Activated CD4-positive, CD25-positive, alpha-beta regulatory T cell treated with anti-CD3 and anti-CD28 coated beads, Interleukin-2, amount 50 U/mL, for 24 hours (primary cell): ENCODE results near the gene RABGGTA.

Experiments used
- ATAC-seq, 2 donors: fragments of 150-1000 bp; cut with Tn5 transposase; one replicate each; pipeline ENCODE4 v1.10.0; 2021; ENCODE audit warnings: mild to moderate bottlenecking in 1 of 2, moderate library complexity in 1 of 2

RABGGTA gene

DNA sequence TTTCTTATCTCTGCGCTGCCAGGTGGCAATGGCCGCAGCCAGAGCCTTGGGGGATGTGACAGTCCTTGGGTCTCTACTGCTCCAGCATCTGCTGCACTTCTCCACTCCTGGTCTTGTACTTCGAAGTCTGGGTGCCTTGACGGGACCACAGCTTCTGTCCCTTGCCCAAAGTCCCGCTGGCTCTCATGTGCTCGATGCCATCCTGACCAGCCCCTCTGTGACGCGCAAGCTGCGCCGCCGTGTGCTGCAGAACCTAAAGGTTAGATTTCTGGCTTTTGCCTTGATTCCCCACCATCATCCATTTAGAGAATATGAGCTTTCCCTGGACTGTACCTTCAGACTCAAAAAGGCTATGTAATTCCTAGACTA lies 32.6 kb upstream of the RABGGTA start:
- no peak for ATAC-seq

DNA sequence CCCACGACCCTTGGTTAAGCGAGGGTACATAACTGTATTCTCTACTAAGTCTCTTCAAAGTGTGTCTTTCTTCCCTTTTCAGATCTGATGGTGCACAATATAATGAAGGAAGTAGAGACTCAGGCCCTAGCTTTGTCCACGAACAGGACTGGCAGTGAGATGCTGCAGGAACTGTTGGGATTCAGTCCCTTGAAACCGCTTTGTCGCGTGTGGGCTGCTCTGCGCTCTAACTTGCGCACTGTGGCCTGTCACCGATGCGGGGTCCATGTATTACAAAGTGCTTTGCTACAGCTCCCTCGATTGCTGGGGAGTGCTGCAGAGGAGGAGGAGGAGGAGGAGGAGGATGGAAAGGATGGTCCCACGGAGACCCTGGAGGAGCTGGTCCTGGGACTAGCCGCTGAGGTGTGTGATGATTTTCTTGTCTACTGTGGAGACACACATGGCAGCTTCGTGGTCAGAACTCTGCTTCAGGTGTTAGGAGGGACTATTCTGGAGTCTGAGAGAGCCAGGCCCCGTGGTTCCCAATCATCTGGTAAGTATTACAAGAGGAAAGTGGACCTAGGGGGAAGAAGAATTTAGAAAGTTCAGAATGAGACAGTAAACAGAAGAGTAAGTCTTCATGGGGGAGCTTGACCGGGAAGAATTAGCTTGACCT lies 29.1 kb upstream of the RABGGTA start:
- no peak for ATAC-seq

DNA sequence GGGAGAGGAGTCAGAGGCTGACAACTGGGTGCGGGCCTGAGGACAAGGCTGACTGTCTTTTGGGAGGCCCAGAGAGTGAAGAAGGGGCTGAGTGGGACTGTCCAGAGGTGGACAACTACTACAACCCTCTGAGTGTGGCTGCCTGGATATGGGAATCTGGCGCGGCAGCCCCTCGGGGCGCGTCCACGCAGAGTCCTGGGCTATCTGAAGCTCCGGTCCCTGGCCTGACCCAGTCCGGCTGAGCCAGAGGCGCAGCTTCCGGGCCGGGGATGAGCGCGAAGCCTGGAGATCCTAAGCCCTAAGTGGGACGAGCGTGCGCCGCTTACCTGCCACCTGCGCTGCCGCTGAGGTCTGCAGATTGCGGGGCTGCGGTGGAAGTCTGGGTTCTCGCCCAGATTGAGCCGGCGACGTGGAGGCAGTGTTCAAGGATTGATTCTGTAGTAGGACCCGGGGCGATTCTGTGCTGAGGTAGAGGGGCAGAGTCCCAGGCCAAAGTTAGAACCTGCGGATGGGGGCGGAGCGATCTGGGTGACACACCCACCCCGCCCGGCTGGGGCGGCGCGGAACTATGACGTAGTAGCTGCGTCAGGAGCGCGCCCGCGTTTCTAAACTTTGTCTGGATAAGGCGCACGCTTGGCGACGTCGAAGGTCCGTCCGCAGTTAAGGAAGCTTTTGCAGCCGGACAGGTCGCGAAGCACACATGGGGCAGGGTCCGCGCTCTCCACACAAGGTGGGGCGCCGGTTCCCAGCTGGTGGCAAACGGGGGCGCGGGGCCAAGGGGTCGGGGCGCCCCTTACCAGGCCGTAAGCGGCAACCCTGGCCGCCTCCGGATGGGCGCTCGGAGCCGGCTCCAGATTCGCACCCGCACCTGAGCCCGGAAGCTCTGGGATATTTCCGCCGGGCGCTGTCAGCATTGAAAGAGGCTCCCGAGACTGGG lies 28.1 kb upstream of the RABGGTA start, which contains the start of the genes DHRS1 and NOP9:
Gene DHRS1, minus strand, starts transcription at position 526 of the 937 bp plus-strand sequence. CDS start 674 bp downstream, outside the sequence.
Gene NOP9, plus strand, starts transcription at position 596 of the 937 bp plus-strand sequence. Its CDS starts 105 bp downstream, at position 701.
- ATAC-seq: peak; percentile 70 to 78

DNA sequence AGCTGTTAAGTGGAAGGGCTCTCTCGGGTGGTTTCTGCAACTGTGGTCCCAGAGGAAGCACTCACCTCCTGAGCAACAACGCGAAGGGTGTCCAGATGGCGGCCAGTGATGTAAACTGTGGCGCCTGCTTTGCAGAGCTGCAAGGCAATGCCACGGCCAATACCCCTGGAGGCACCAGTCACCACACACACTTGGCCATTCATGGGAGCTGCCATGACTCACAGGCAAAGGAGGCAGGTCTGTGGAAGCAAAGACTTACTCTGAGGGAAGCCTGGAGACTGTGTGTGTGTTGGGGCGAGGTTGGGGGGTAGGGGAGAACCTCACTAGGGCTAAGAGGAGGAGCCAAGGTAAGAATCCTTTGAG lies 27.5 kb upstream of the RABGGTA start:
- peak in 1 of 2 donors; percentile 1 for ATAC-seq

DNA sequence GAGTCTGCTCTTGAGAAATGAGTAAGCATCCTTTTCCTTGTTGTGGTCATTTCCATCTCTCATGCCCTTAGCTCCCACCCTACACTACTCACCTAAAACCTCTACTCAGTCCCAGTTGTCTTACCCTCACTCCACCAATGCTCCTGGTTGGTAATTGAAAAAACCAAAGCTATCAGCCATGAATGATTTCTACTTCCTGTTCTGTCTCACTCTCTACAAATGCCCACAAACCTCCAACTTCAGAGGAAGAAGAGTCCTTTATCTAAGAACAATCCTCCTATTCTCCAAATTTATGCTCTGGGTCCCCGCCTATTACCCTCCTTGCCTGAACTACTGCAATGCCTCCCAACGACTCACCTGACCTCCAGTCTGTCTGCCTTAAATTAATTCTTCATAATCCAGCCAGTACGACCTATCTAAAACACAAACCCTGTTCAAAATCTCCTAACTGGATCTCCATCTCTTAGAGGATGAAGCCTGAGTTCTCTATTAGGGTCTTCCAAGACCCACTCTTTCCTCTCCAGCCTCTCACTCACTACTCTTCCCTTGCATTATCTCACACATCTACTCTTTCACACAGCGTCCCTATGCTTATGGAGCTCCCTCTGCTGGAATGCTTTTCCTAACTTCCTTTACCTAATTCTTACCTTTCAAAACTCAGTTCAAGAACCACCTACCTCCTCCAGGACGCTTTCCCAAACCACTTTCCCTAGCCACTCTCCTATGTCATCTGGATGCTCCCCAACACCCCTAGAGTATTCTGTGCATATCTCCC lies 26.0 kb upstream of the RABGGTA start:
- ATAC-seq: peak in 1 of 2 donors; percentile 4

DNA sequence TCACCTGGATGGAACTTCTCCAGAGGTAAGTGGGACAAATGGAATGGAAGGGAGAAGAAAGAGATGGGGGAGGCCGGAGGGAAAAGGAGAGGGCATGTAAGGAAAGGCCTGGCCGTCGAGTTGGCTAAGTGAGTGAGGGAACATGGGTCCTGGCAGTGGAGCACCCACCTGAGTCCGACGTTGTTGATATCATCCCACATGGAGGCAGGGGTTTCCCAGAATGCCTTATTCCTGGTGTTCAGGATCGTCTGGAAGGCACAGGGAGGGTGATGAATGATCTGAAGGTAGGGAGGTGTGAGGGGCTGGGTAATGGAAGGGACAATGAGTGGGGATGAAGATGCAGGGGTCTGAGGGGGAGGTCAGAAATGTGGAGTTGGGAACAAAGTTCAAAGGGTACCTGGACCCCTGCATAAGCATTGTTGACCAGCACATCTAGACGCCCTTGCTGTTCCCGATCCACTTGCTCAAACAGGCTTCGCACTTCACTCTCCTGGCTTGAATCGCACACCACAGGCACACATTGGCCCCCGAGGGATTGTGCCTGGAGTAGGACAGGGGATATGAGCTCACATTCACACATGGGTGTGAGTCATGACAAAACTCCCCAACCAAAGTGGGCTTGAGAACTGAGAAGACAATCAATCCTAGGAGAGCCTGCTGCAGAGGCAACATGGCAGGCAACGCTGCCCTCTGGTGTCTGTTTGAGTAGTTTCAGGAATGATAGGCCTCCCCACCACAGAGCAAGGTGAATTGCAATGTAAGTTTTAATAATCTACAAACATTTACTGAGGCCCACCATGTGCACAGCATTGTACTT lies 25.2 kb upstream of the RABGGTA start:
- ATAC-seq: peak; percentile 88 to 90

DNA sequence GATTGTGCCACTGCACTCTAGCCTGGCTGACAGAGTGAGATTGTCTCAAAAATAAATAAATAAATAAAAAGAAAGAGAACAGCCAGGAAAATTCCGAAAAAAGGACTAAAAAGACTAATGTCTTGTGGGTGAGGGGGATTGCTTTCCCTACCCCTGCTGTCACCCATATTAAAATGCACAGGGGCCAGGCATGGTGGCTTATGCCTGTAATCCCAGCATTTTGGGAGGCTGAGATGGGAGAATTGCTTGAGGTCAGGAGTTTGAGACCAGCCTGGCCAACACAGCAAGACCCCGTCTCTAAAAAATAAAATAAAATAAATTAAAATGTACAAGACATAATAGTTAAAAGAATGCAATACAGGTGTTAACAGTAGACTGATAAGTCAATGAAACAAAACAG lies 22.1 kb upstream of the RABGGTA start:
- ATAC-seq: no peak

DNA sequence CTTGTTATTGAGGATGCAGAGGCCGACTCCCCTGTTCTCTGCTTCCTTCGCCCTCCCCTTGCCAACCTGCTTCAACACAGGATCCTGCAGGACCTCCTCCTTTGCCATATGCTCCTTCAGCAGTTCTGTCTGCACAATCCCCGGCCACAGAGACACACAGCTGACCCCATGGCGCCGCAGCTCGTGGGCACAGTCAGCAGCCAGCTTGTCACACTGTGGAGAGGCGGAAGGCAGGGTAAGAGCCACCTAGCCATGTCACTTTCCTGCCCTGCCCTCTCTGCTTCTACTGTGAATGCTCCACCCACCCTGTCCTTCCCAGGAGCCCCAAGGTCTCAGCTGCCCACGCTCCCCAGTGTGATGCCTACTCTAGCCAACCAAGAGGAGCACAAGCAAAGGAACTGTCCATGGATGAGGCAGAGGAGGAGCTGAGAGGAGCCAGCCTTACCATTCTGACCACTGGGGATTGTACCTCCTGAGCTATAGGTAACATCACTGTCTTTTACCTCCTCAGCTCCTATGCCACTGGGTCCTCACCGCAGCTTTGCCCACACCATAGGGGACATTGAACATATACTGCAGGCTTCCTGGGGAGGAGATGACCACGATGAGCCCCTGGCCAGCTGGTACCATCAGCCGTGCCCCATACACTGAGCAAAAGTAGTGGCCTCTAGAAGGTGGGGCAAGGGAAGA lies 20.9 kb upstream of the RABGGTA start:
- no peak for ATAC-seq

DNA sequence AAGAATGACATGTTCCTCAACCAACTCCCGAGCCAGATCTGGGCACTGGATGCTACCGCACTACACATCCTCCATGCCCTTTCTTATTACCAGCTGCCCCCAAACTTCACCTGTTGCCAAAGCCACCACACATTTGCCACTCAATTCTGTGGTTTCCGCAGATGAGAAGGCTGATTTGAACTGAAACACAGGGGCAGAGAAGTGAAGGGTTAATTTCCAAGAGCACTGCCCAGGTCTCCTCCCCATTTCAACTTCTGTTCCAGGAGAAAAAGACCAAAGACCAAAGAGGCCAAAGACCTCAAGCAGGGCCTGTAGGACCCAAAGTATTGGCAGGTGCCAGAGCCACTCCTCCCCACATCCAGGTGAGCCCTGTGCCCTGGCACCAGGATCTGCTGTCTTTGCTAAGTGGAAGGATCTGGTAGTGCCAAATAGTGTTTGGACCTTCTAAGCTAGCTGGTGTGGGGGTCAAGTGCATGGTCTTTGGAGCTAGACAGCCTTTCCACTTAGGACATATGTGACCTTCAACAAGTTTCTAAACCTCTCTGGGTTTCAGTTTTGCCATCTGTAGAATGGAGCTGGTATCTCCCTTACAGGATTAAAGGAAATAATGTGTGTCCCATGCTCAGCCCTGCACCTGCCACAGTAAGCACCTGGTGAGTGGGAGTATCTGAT lies 20.2 kb upstream of the RABGGTA start:
- no peak for ATAC-seq

DNA sequence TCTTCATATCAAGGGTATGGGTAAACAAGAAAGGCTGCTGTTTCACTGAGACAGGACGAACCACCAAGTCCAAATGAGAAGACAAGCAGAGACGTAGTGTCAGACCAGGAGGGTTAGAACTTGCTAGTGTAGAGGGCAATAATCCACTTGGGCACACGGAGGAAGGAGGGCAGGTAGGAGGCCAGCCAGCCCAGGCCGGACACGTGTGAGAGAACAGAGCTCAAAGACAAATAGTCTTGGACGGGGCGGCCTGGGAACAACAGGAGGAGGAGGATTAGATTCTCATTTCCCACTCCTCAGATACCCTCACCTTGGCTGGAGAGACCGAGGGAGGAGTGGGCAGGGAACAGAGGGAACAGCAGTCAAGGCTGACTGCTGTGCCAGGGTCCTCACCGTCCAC lies 19.3 kb upstream of the RABGGTA start:
- ATAC-seq: no peak

DNA sequence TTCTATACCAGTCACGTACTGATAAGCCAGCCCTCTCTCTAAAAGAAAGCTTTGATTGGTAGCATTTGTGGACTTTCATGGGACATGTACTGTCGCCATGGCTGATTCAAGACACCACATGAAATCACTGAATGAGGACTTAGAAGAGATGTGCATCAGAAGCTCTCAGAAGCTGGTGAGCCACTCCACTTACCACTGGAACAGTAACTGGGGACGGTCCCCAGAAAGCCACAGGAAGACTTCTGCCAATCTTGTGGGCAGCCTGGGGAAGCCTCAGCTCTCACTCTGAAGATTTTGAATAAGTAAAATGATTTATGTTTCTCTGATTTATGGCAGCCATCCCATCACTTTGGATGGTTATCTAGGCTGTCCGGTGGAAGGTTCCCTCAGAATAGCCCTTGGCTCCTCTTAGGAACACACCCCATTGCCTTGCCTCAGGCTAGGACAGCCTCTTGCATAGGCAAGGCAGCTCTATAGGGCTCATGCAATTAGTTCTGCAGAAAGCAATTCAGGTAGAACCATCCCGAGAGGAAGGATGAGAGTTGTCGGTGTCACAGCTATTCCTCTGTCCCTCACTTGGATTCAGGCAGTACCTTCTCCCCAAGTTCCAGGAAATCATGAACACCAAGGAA lies 18.4 kb upstream of the RABGGTA start:
- peak; percentile 99 for ATAC-seq

DNA sequence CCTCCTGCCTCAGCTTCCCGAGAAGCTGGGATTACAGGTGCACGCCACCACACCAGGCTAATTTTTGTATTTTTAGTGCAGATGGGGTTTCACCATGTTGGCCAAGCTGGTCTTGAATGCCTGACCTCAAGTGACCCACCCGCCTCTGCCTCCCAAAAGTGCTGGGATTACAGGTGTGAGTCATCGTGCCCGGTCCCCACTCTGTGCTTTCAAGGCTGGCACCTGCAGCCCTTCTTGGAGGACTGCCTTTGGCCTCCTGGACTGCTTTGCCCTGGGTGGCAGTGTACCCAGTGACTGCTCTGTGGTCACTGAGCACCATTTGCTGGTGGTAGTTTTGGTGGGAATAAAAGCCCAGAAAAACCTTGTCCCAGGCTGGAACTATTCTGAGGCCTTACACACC lies 15.6 kb upstream of the RABGGTA start:
- ATAC-seq: no peak

DNA sequence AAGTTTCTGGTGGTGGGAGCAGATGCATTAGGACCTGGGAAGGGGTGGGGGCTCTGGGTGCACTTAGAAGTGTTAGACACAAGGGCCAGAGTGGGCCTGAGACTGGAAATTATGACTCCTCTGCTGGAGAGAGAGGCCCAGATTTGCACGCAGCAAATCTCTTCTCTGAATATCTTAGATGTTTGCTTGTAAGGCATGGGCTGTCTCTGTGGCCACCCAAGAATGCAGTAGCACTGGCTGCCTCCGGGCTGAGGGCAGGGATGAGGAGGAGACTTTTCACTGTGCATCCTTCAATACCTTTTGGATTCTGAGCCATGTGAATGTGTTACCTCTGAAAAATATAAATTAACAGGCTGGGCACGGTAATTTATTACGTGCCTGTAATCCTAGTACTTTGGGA lies 14.0 kb upstream of the RABGGTA start:
- no peak for ATAC-seq

DNA sequence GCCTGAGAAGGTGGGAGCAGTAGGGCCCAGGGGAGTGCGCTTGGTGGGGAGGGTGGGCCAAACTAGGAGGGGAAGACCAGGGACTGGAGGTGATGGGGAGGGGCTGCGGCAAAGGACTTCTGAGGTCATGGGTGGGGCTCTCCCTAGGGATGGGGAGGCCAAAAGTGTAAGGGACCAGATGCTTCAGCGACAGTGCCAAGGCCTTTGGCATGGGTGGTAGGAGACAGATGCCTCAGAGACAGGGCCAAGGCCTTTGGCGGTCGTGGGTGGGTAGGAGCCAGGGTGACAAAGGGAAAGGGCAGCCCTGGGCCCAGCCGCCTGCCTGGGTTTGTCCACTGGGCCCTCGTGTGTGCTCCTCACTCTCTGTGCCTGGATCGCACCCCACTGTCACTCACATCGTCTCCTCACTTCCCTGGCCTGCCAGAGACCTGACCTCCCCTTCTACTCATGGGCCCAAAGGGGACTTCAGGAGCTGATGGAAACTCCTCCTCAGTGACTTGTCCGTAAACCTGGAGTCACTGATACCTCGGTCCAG lies 13.2 kb upstream of the RABGGTA start:
- ATAC-seq: no peak

DNA sequence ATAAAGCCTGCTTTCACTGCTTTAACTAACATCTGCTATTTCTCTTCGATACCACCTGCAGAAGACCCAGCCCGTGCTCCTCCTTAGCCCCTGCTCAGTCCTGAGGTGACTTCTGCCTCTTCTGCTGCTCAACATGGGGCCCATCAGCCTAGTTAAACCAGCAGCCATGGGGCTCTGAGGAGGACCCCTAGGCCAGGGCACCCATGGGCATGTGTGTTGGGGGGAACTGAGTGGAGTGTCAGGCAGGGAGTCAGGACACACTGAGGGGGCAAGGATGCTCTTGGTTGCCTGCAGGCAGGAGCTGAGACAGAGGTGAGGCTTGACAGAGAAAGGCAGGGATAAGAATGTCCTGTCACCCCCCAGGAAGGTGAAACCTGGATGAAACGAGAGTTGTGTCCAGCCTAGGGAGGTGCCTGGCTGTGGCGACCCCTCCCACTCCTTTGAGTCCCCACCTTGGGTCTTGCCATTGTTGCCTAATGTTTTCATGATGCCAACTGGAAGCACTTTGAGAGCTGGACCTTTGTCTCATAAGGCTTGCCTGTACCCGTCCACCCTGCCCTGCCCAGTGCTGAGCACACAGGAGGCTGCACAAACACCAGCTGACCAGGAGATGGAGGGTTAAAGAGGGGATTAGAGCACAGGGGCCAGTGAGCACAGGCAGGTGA lies 12.5 kb upstream of the RABGGTA start:
- no peak for ATAC-seq

DNA sequence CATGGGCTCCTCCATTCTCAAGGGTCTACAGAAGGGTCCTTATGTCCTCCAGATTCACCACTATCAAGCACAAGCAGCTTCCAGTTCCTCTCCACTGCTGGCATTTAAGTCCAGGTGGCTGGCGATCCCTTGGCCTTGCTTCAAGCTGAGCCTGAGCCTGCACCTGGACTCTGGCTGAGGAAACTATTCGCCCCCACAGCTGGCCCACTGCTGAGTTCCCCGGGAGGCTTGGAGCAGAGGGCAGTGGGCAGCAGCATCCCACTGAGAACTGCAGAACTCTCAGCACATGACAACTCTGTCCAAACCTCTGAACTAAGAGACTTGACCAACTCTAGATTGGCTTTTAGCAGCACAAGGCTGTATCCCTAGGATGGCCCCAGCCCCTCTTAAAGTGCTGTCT lies 11.3 kb upstream of the RABGGTA start:
- no peak for ATAC-seq

DNA sequence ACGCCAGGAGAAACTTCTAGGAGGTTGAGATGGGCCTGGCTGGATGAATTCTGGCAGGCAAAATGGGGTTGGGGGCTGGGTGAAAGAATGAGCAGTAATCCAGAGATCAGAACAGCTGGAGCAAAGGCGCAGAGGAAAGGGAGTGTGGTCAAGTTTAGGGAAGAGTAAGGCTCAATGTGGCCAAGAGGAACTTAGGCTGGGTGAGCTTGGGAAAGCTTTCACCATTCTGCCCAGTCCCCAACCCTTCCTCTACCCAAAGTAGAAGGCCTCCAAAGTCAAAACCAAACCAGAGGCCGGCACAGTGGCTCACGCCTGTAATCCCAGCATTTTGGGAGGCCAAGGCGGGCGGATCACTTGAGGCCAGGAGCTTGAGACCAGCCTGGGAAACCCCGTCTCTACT lies 10.2 kb upstream of the RABGGTA start:
- ATAC-seq: no peak

DNA sequence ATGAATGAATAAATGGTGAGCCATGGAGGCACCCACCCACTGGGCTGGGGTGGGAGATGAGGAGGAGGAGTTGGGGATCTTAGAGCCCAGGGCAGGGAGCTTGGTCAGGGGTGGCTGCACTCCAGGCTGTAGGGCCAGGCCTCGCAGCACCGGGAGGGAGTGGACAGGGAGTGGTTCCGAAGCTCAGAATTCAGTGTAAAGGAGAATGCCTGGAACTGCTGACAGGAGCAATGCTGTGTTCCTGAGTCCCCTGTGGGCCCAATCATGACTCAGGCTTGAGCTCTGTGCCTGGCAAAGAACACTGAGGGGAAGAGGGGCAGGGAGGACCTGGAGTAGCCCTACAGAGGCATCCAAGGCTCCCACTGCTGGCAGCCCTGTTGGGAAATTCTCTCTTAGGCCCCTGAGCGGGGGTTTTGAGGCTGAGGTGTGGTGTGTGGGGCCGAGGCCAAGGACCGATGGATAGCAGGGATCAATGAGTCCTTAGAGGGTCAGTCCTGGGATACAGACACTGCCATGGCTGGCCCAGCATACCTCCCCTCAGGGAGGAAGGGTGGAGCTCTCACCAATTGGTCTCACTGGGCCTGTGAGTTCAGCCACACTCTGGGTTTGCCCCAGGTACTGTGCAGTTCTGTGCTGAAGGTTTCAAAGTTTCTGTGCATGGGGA lies 9.5 kb upstream of the RABGGTA start:
- no peak for ATAC-seq
